Left lung (tissue), 10 donors: ENCODE data around the gene CERKL. TPM values are rescaled to one million over a fixed set of nuclear protein-coding genes. Genes with fewer than 3 reads are reported as not detected.

Source experiments
- ATAC-seq: fragments of 200-7000 bp; cut with Tn5 transposase; one replicate; pipeline ENCODE4 v1.9.1; 2020; ENCODE audit warnings: moderate library complexity
- DNase-seq, 4 donors: peaks; one replicate each; pipeline ENCODE4 v3.0.0-alpha.2; 2013 to 2020
- H3K27ac ChIP-seq, 2 donors: fragments of 200-600 bp; sonication (generic) in 1 of 2; one replicate each; pipeline versions ENCODE4 v1.5.0 to v1.8.0; 2020 to 2021
- H3K27me3 ChIP-seq, 2 donors: fragments of 200-600 bp; sonication (generic) in 1 of 2; one replicate each; pipeline versions ENCODE4 v1.5.0 to v1.8.0; 2020 to 2021
- H3K36me3 ChIP-seq, 2 donors: fragments of 200-600 bp; sonication (generic) in 1 of 2; one replicate each; pipeline versions ENCODE4 v1.5.0 to v1.8.0; 2020 to 2021
- H3K4me1 ChIP-seq, 2 donors: fragments of 200-600 bp; one replicate each; pipeline ENCODE4 v1.8.0; 2021
- H3K4me3 ChIP-seq, 2 donors: fragments of 200-600 bp; sonication (generic) in 1 of 2; one replicate each; pipeline versions ENCODE4 v1.5.0 to v1.8.0; 2020 to 2021; ENCODE audit warnings: mild to moderate bottlenecking in 1 of 2
- H3K9me3 ChIP-seq, 2 donors: fragments of 200-600 bp; sonication (generic) in 1 of 2; one replicate each; pipeline versions ENCODE4 v1.5.0 to v1.8.0; 2020 to 2021
- CTCF ChIP-seq, 2 donors: fragments of 200-600 bp; sonication (generic) in 1 of 2; IDR thresholded peaks; one replicate each; pipeline versions ENCODE4 v1.5.0 to v1.8.0; 2021; ENCODE audit warnings: antibody characterized with exemption in 2 of 2
- intact Hi-C, 2 donors: fragments of 100-400 bp; cut with DNase I; formaldehyde crosslinking; loops; one replicate each; pipeline versions ENCODE4 v1.11.2 to v1.14.2; 2022
- polyA plus RNA-seq, 6 donors: library from polyadenylated mRNA; unstranded; fragments of 120-200 nt; gene quantifications; one replicate each; pipeline ENCODE4 v1.2.1, GENCODE V29; 2013; ENCODE audit not compliant: insufficient read length in 6 of 6
- total RNA-seq, 2 donors: library from RNA; stranded (reverse); fragmentation: NEBNext Ultra II Directional; extraction: Animal tissue kit (Norgen Biotek cat#: 25700); gene quantifications; one replicate each; pipeline ENCODE4 v1.2.1, GENCODE V29; 2021
- donor health status: DM: no; HTN: yes; CAD: no.
- donor health status: DM: no; HTN: no; CAD: no.

The CERKL gene
- total and polyA plus RNA-seq, 8 donors, result 0.41 to 10.1 (median 7.6) TPM

GRCh38 chr2:181655519-181655918 lies 1.4 kb downstream of the CERKL start:
- Histone ChIP-seq H3K36me3 (no peaks in the 10 kb centered on the region), H3K27ac (no peak overlapping the region), H3K9me3 (no peaks in the 10 kb centered on the region), H3K4me3 (no peak overlapping the region), H3K4me1 (peaks cover 5 to 11% of the 10 kb centered on the region in 2 donors), H3K27me3 (peaks cover 2 to 57% of the 10 kb centered on the region in 2 donors)
- no peak for TF ChIP-seq CTCF (IDR thresholded peaks at IDR 0.05)
- no peak for DNase-seq
- intact Hi-C loops, result no loop called here
- no peak for ATAC-seq

GRCh38 chr2:181649436-181649979 lies 7.4 kb downstream of the CERKL start:
- Histone ChIP-seq H3K4me3 (no peak overlapping the region), H3K36me3 (no peaks in the 10 kb centered on the region), H3K4me1 (no peaks in the 10 kb centered on the region), H3K9me3 (no peaks in the 10 kb centered on the region), H3K27ac (no peak overlapping the region), H3K27me3 (no peaks in the 10 kb centered on the region)
- intact Hi-C loops, result no loop called here
- ATAC-seq (no peak), DNase-seq (no peak)
- no peak for TF ChIP-seq CTCF (IDR thresholded peaks at IDR 0.05)

GRCh38 chr2:181648478-181649155 lies 8.3 kb downstream of the CERKL start:
- H3K4me1 ChIP-seq, result no peaks in the 10 kb centered on the region
- ATAC-seq (no peak), DNase-seq (no peak)
- no peak overlapping the region for H3K4me3 ChIP-seq
- no peak for TF ChIP-seq CTCF (IDR thresholded peaks at IDR 0.05)
- H3K36me3 ChIP-seq, result no peaks in the 10 kb centered on the region
- H3K27ac ChIP-seq, result no peak overlapping the region
- no peaks in the 10 kb centered on the region for H3K27me3 ChIP-seq
- H3K9me3 ChIP-seq, result no peaks in the 10 kb centered on the region
- intact Hi-C loops, result no loop called here

GRCh38 chr2:181646415-181646987 lies 10.4 kb downstream of the CERKL start:
- no peak for TF ChIP-seq CTCF (IDR thresholded peaks at IDR 0.05)
- Histone ChIP-seq H3K4me3 (no peak overlapping the region), H3K27me3 (no peaks in the 10 kb centered on the region), H3K4me1 (no peaks in the 10 kb centered on the region), H3K36me3 (no peaks in the 10 kb centered on the region), H3K9me3 (no peaks in the 10 kb centered on the region), H3K27ac (no peak overlapping the region)
- DNase-seq (no peak), ATAC-seq (no peak)
- intact Hi-C loops, result no loop called here

GRCh38 chr2:181643151-181643550 lies 13.8 kb downstream of the CERKL start:
- DNase-seq, result no peak
- Histone ChIP-seq H3K27ac (no peak overlapping the region), H3K4me3 (no peak overlapping the region), H3K27me3 (no peaks in the 10 kb centered on the region), H3K9me3 (no peaks in the 10 kb centered on the region), H3K36me3 (no peaks in the 10 kb centered on the region), H3K4me1 (no peaks in the 10 kb centered on the region)
- intact Hi-C loops, result no loop called here
- no peak for TF ChIP-seq CTCF (IDR thresholded peaks at IDR 0.05)
- no peak for ATAC-seq
